Stomach (tissue), 9 donors: Measurements from ENCODE around the gene LGALS1. TPM values are rescaled to one million over a fixed set of nuclear protein-coding genes. Genes with fewer than 3 reads are reported as not detected.

Experiments used
- DNase-seq, 2 donors: peaks; one replicate each; pipeline versions ENCODE4 v3.0.0 to v3.0.0-alpha.2; 2013 to 2019
- H3K27ac ChIP-seq, 5 donors: fragments of 200-600 bp in 4 of 5; sonication (generic) in 4 of 5; one replicate each; pipeline ENCODE4 v1.5.1; 2013 to 2019; ENCODE audit warnings: mild to moderate bottlenecking in 1 of 5, moderate library complexity in 1 of 5
- H3K27me3 ChIP-seq, 3 donors: fragments of 200-600 bp; sonication (generic); one replicate each; pipeline ENCODE4 v1.5.1; 2017 to 2019; ENCODE audit warnings: mixed run types in 1 of 3
- H3K36me3 ChIP-seq, 4 donors: fragments of 200-600 bp; sonication (generic); 1 replicate in 3 of 4; 2 replicates in 1 of 4; pipeline ENCODE4 v1.5.1; 2016 to 2019
- H3K4me1 ChIP-seq, 4 donors: fragments of 200-600 bp; sonication (generic); one replicate each; pipeline ENCODE4 v1.5.1; 2016 to 2019
- H3K4me3 ChIP-seq, 4 donors: fragments of 200-600 bp; sonication (generic) in 3 of 4; one replicate each; pipeline ENCODE4 v1.5.1; 2016 to 2019; ENCODE audit warnings: mild to moderate bottlenecking in 1 of 4
- H3K9me3 ChIP-seq, 4 donors: fragments of 200-600 bp; sonication (generic); one replicate each; pipeline ENCODE4 v1.5.1; 2016 to 2019
- CTCF ChIP-seq, 7 experiments: fragments of 450-650 bp in 4 of 7; fragments of 200-600 bp in 3 of 7; sonication (generic) in 3 of 7; IDR thresholded peaks; one replicate each; pipeline ENCODE4 v1.5.1; 2016 to 2019; ENCODE audit warnings: antibody characterized with exemption in 7 of 7, control low read depth in 2 of 7, mild to moderate bottlenecking in 1 of 7
- EP300 ChIP-seq: sonication (generic); formaldehyde crosslinking; IDR thresholded peaks from one replicate; pipeline ENCODE4 v1.6.1; 2017; ENCODE audit warnings: antibody characterized with exemption
- POLR2A ChIP-seq, 4 donors: fragments of 450-650 bp; IDR thresholded peaks; one replicate each; pipeline ENCODE4 v1.6.1; 2016; ENCODE audit warnings: antibody characterized with exemption in 4 of 4, control low read depth in 2 of 4, mild to moderate bottlenecking in 1 of 4, moderate library complexity in 1 of 4
- POLR2AphosphoS5 ChIP-seq, 3 donors: sonication (generic); formaldehyde crosslinking; IDR thresholded peaks; one replicate each; pipeline ENCODE4 v1.6.1; 2016; ENCODE audit warnings: antibody characterized with exemption in 3 of 3
- WGBS, 5 donors: extraction: QIAGEN DNeasy Blood & Tissue Kit in 3 of 5; methylation state at CpG; one replicate each; pipeline versions ENCODE4 v1.1.5 to v1.1.7; 2013 to 2018; 5-methylcytosine and 5-hydroxymethylcytosine counted together
- intact Hi-C: fragments of 100-400 bp; cut with DNase I; formaldehyde crosslinking; loops from one replicate; pipeline ENCODE4 v1.15.1; 2023; ENCODE audit warnings: low total_unique reads
- polyA plus RNA-seq, 3 donors: library from polyadenylated mRNA; stranded (reverse); fragments of 200-250 nt; gene quantifications; one replicate each; pipeline ENCODE4 v1.2.3, GENCODE V29; 2013
- total RNA-seq, 5 donors: library from RNA; depleted of rRNA; stranded (reverse); fragments of >200 nt; gene quantifications; one replicate each; pipeline versions ENCODE4 v1.1.0 to v1.2.3, GENCODE V29; 2014 to 2016
- donor health status: healthy with polysubstance abuse.
- donor health status: Bipolar disorder and iron deficiency.
- donor health status: healthy.

Gene LGALS1
- total and polyA plus RNA-seq, 8 donors, result 235 to 1,435 (median 475) TPM

GRCh38 chr22:37678372-37678771 lies 2.9 kb downstream of the LGALS1 start:
- intact Hi-C loops, result no loop called here
- Histone ChIP-seq H3K36me3 (peaks cover 3 to 21% (median 10%) of the 10 kb centered on the region in 4 donors), H3K27ac (peak overlapping the region in 3 of 5 donors; percentile 91 to 94 (median 94)), H3K4me3 (peak overlapping the region in 1 of 4 donors; percentile 52), H3K4me1 (peaks cover 42 to 73% (median 61%) of the 10 kb centered on the region in 4 donors), H3K27me3 (no peaks in the 10 kb centered on the region), H3K9me3 (no peaks in the 10 kb centered on the region)
- TF ChIP-seq CTCF (IDR thresholded peaks at IDR 0.05), result no peak
- no peak for TF ChIP-seq POLR2A (IDR thresholded peaks at IDR 0.05)
- 61 to 81% (median 74%) methylated on average over 14 to 18 of the region's 18 CpGs for WGBS, 5 donors
- DNase-seq, result no peak

GRCh38 chr22:37679670-37680069 lies 4.2 kb downstream of the LGALS1 start:
- no peak for DNase-seq
- H3K4me1 ChIP-seq, result peaks cover 33 to 60% (median 48%) of the 10 kb centered on the region in 4 donors
- intact Hi-C loops, result loop anchor here (5.0 kb wide), 1 partner anchor 37 kb away; no protein-coding TSS in a partner anchor
- TF ChIP-seq POLR2A (IDR thresholded peaks at IDR 0.05) (no peak), EP300 (no peak), CTCF (IDR thresholded peaks at IDR 0.05) (no peak), POLR2AphosphoS5 (IDR thresholded peaks at IDR 0.05) (no peak)
- no peak overlapping the region for H3K4me3 ChIP-seq
- peak overlapping the region in 1 of 5 donors; percentile 24 for H3K27ac ChIP-seq
- H3K36me3 ChIP-seq, result peaks cover 3 to 21% (median 10%) of the 10 kb centered on the region in 4 donors
- WGBS, 5 donors, result 80 to 93% (median 84%) methylated on average over 8 of the region's 8 CpGs
- H3K27me3 ChIP-seq, result no peaks in the 10 kb centered on the region
- no peaks in the 10 kb centered on the region for H3K9me3 ChIP-seq

- no peak for TF ChIP-seq POLR2AphosphoS5 (IDR thresholded peaks at IDR 0.05)
- TF ChIP-seq CTCF (IDR thresholded peaks at IDR 0.05), result no peak
- TF ChIP-seq EP300, result no peak
- TF ChIP-seq POLR2A (IDR thresholded peaks at IDR 0.05), result no peak
- Histone ChIP-seq H3K27ac (peak overlapping the region in 2 of 5 donors; percentile 24 to 39), H3K4me3 (no peak overlapping the region), H3K9me3 (no peaks in the 10 kb centered on the region), H3K27me3 (no peaks in the 10 kb centered on the region), H3K4me1 (peaks cover 27 to 53% (median 43%) of the 10 kb centered on the region in 4 donors), H3K36me3 (peaks cover 3 to 21% (median 10%) of the 10 kb centered on the region in 4 donors)
- WGBS, 5 donors, result 72 to 85% (median 82%) methylated on average over 7 of the region's 7 CpGs
- intact Hi-C loops, result loop anchor here (5.0 kb wide), 1 partner anchor 38 kb away; no protein-coding TSS in a partner anchor
- no peak for DNase-seq
Measured at GRCh38 chr22:37680191-37680851, 4.9 kb downstream of the LGALS1 start.

GRCh38 chr22:37681001-37681424 lies 5.6 kb downstream of the LGALS1 start:
- DNase-seq, result no peak

More at GRCh38 chr22:37681001-37681424, 5.6 kb downstream of the LGALS1 start:
- Histone ChIP-seq H3K27ac (peak overlapping the region in 2 of 5 donors; percentile 15 to 39), H3K9me3 (no peaks in the 10 kb centered on the region), H3K4me3 (no peak overlapping the region), H3K36me3 (peaks cover 3 to 21% (median 10%) of the 10 kb centered on the region in 4 donors), H3K27me3 (no peaks in the 10 kb centered on the region), H3K4me1 (peaks cover 30 to 53% (median 43%) of the 10 kb centered on the region in 4 donors)
- intact Hi-C loops, result loop anchor here (5.0 kb wide), 1 partner anchor 39 kb away; no protein-coding TSS in a partner anchor
- no peak for TF ChIP-seq EP300
- no peak for TF ChIP-seq CTCF (IDR thresholded peaks at IDR 0.05)
- TF ChIP-seq POLR2AphosphoS5 (IDR thresholded peaks at IDR 0.05), result no peak
- TF ChIP-seq POLR2A (IDR thresholded peaks at IDR 0.05), result no peak
- 42 to 82% (median 76%) methylated on average over 2 of the region's 2 CpGs for WGBS, 5 donors
